ENCODE data around the gene GNA15.

Gene GNA15

DNA sequence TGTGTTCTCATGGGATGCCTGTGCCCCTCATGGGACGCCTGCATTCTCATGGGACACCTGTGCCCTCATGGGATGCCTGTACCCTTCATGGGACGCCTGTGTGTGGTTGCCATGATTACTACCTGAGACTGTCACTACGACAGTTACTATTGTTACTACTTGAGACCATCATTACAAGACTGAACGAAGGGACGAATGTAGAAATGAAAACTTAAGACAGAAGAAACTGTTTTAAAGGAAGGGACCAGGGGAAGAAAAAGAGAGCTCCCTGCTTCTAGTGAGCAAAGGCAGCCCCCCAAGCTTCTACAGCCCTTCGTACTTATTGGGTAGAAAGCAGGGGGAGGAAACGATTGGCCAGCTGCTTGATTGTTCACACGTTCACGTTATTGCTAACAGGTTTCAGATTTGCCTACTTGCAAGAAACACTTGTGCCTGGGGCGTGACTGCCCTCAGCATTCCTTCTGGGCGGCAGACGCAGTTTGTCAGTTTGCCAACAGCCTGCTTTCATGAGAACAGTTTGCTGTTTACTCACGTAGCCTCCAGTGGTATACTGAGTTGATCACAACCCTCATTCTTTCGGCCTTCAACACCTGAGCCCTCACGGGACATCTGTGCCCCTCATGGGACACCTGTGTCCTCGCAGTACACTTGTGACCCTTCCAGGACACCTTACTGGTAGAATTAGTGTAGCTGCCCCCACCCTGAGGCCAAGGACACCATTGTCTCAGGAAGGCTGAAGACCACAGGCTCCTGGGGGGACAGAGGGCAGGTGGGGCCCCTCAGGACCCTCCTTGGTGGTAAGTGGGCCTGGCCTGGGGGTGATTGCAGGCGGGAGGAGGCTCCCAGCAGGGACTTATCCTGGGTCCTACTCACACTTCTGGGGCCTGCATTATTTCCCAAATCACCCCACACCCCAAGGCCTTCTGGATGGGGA lies 40.2 kb downstream of the GNA15 start:
- no peak for TF ChIP-seq CTCF (IDR thresholded peaks at IDR 0.05; ENCODE audit: borderline replicate concordance, control extremely low read depth, extremely low read depth, insufficient read depth, missing control alignments)
- in situ Hi-C loops (cut with MboI; ENCODE audit: low sequenced_read_pairs, unreplicated experiment): no loop called here
- DNase-seq (ENCODE audit: low spot score): no peak

- in situ Hi-C loops (cut with MboI; ENCODE audit: low sequenced_read_pairs, unreplicated experiment): no loop called here
- no peak for TF ChIP-seq CTCF (IDR thresholded peaks at IDR 0.05; ENCODE audit: borderline replicate concordance, control extremely low read depth, extremely low read depth, insufficient read depth, missing control alignments)
- no peak for DNase-seq (ENCODE audit: low spot score)
These were observed 41.1 kb downstream of the GNA15 start for GRCh38 chr19:3176715-3177501.

- DNase-seq (ENCODE audit: low spot score): peak; percentile 83
- in situ Hi-C loops (cut with MboI; ENCODE audit: low sequenced_read_pairs, unreplicated experiment): no loop called here
- TF ChIP-seq CTCF (IDR thresholded peaks at IDR 0.05; ENCODE audit: borderline replicate concordance, control extremely low read depth, extremely low read depth, insufficient read depth, missing control alignments): peak; percentile 14
These were observed 42.6 kb downstream of the GNA15 start, which contains the start of gene S1PR4 for GRCh38 chr19:3178377-3178972. TSS of gene S1PR4 (plus strand) at chr19:3178769. CDS start at chr19:3178793, 24 bp downstream.

DNA sequence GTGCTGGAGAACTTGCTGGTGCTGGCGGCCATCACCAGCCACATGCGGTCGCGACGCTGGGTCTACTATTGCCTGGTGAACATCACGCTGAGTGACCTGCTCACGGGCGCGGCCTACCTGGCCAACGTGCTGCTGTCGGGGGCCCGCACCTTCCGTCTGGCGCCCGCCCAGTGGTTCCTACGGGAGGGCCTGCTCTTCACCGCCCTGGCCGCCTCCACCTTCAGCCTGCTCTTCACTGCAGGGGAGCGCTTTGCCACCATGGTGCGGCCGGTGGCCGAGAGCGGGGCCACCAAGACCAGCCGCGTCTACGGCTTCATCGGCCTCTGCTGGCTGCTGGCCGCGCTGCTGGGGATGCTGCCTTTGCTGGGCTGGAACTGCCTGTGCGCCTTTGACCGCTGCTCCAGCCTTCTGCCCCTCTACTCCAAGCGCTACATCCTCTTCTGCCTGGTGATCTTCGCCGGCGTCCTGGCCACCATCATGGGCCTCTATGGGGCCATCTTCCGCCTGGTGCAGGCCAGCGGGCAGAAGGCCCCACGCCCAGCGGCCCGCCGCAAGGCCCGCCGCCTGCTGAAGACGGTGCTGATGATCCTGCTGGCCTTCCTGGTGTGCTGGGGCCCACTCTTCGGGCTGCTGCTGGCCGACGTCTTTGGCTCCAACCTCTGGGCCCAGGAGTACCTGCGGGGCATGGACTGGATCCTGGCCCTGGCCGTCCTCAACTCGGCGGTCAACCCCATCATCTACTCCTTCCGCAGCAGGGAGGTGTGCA lies 43.3 kb downstream of the GNA15 start:
- no peak for TF ChIP-seq CTCF (IDR thresholded peaks at IDR 0.05; ENCODE audit: borderline replicate concordance, control extremely low read depth, extremely low read depth, insufficient read depth, missing control alignments)
- DNase-seq (ENCODE audit: low spot score): peak; percentile 57
- in situ Hi-C loops (cut with MboI; ENCODE audit: low sequenced_read_pairs, unreplicated experiment): no loop called here

GRCh38 chr19:3179739-3180293 lies 44.0 kb downstream of the GNA15 start:
- peak; percentile 63 for DNase-seq (ENCODE audit: low spot score)
- TF ChIP-seq CTCF (IDR thresholded peaks at IDR 0.05; ENCODE audit: borderline replicate concordance, control extremely low read depth, extremely low read depth, insufficient read depth, missing control alignments): no peak
- in situ Hi-C loops (cut with MboI; ENCODE audit: low sequenced_read_pairs, unreplicated experiment): no loop called here
